Adipocyte (in vitro differentiated cells): ENCODE measurements around the gene POLE.

Experiments
- DNase-seq: peaks from one replicate; pipeline ENCODE4 v3.0.0-alpha.2; 2015; ENCODE audit warnings: low read depth
- H3K27me3 ChIP-seq: replicated peaks from 2 replicates; pipeline ENCODE4 v1.7.0; 2013; ENCODE audit warnings: mild to moderate bottlenecking, low read length, moderate library complexity; ENCODE audit not compliant: control insufficient read depth, insufficient read depth
- H3K36me3 ChIP-seq: 2 replicates; pipeline ENCODE4 v1.7.0; 2013; ENCODE audit warnings: low read length, mild to moderate bottlenecking, moderate library complexity; ENCODE audit not compliant: control insufficient read depth, insufficient read depth, severe bottlenecking
- H3K4me1 ChIP-seq: 2 replicates; pipeline ENCODE4 v1.7.0; 2013; ENCODE audit warnings: mild to moderate bottlenecking, low read length, moderate library complexity; ENCODE audit not compliant: control insufficient read depth, insufficient read depth
- H3K4me3 ChIP-seq: 2 replicates; pipeline ENCODE4 v1.7.0; 2013; ENCODE audit warnings: mild to moderate bottlenecking, low read length, moderate library complexity
- H3K9ac ChIP-seq: 2 replicates; pipeline ENCODE4 v1.7.0; 2013; ENCODE audit warnings: mild to moderate bottlenecking, low read length, moderate library complexity
- H3K9me3 ChIP-seq: 2 replicates; pipeline ENCODE4 v1.7.0; 2013; ENCODE audit warnings: mild to moderate bottlenecking, low read length, moderate library complexity; ENCODE audit not compliant: control insufficient read depth

POLE gene

DNA sequence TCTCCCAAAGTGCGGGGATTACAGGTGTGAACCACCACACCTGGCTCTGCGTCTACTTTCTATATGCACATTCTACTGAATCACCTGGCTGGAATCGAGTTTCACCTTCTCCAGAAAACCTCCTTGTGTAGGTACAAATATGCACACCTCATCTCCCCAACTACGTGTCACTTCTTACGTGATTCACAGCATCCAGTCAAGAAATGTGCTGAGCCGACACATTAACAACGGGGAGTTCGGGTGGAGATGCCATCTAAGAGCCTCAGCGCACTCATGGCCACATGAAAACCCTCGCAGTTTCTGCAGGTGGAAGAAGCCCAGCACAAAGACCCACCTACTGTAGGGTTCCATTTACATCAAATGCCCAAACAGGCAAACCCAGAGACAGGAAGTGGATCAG is 39.3 kb downstream of the POLE start:
- DNase-seq = no peak
- Histone ChIP-seq H3K4me1 (no peaks in the 10 kb centered on the region), H3K9me3 (no peaks in the 10 kb centered on the region), H3K9ac (no peak overlapping the region), H3K4me3 (no peak overlapping the region), H3K36me3 (peaks cover 48% of the 10 kb centered on the region), H3K27me3 (no peaks in the 10 kb centered on the region)

DNA sequence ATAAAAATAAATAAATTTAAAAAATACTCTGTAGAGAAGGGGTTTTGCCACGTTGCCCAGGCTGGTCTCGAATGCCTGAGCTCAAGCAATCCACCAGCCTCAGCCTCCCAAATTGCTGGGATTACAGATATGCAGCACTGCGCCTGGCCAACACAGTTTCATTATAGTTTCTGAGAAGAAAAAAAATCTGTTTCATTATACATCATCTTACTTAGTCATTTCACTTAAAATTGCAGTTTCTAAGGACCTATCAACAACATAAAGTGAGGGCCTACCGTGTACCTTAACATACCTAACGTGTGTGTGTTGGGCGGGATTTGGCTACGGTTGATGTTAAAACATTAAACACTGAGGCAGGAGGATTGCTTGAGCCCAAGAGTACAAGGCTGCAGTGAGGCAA is 40.3 kb downstream of the POLE start:
- Histone ChIP-seq H3K9me3 (no peaks in the 10 kb centered on the region), H3K36me3 (peaks cover 57% of the 10 kb centered on the region), H3K4me1 (no peaks in the 10 kb centered on the region), H3K27me3 (no peaks in the 10 kb centered on the region), H3K4me3 (no peak overlapping the region), H3K9ac (no peak overlapping the region)
- no peak for DNase-seq

DNA sequence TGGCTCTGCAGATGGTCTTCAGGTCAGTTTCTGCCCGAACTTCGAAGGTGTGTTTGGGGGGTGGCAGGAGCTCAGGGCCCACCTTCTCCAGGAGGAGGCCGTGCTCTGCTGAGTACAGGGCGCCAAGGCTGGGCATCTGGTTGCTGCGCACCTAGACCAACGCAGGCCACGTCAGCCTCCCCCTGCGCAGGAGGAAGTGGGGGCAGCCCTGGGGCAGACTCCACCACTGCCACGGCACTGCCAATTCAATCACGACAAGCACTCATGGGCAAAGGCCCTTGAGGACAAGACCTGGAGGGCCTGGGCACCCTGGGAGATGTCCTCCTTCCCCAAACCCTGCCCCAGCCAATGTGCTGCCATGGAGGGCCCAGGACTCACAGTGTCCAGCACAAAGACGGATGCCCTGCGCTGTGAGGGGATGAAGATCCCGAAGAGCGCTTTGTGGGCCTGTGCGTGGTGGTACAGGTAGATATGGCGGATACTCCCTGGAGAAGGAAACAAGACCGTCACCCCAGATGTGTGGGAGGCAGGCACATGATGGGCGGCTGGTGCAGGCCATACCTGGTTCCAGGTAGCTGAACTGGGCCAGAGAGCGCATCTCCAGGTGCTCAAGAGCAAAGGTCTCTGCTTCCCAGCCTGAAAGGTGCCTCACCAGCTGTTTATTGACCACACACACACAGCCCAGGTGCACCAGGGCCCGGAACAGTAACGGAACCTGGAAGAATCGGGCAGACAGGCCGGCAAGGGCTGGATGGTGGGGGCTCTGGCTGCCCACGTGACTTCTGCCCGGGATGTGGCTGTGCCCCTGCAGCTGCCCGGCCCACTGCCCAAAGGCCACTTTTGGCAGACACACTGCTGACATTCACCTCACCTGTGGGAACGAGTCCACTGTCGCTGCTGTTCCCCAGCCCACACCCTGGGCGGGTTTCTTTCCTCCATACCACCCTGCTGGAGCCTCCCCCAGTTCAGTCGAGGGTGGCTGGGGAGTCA is 44.0 kb downstream of the POLE start:
- peaks cover 12% of the 10 kb centered on the region for H3K4me1 ChIP-seq
- no peak overlapping the region for H3K9ac ChIP-seq
- peaks cover 48% of the 10 kb centered on the region for H3K36me3 ChIP-seq
- no peak for DNase-seq
- H3K4me3 ChIP-seq = no peak overlapping the region
- H3K27me3 ChIP-seq = no peaks in the 10 kb centered on the region
- H3K9me3 ChIP-seq = no peaks in the 10 kb centered on the region

DNA sequence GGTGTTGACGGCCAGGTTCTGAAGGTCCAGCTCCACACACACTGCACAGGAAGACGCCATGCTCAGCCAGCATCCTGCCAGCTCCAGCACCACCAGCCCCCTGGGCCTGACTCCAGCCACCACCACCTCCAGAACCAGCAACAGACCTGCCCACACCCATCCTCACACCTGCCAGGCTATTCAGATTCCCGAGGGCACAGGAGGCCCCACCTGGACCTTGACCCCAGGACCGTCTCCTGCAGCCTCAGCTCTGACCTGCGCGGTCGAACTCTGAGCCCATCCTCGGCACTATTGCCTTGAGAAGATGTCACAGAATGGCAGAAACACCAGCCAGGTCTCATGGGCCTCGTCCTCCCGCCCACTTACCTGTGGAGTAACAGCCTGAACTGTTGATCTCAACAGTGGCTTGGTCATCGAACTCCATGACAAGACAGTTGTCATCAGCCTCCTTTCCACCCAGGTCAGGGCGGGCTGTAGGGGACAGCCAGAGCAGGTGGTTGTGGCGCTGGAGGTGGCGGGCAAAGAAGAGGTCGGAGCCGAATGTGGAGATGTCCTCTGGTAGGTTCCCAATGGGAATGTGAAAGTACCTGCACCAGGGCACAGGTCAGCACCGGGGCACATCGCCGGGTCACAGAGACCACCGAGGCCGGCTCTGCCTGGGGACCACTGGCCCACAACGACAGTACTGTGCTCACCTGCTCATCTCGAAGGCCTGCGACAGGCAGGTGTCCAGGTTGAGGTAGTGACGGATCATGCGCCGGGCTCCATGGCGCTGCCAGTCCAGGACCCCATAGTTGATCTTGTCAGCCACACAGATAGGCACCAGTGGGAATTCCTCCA is 45.1 kb downstream of the POLE start:
- no peaks in the 10 kb centered on the region for H3K27me3 ChIP-seq
- H3K9ac ChIP-seq = no peak overlapping the region
- H3K4me1 ChIP-seq = peaks cover 18% of the 10 kb centered on the region
- H3K9me3 ChIP-seq = no peaks in the 10 kb centered on the region
- no peak overlapping the region for H3K4me3 ChIP-seq
- no peak for DNase-seq
- H3K36me3 ChIP-seq = peaks cover 43% of the 10 kb centered on the region

DNA sequence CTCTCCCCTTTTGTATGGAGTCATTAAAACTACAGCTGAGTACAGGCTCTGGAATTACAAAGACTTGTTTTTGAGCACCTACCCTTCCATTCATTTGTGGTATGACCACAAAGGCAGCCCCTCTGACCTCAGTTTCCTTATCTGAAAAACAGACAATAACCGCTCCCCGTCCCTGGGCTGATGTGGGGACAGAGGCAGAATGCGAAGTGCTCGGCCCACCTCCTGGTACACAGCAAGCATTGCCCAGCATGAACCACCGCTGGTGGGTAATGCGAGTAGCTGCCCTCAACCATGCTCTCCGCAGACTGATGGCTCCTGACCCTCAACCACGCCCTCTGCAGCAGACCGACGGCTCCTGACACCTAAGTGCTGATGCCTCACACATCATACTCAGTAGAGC is 46.2 kb downstream of the POLE start:
- no peaks in the 10 kb centered on the region for H3K9me3 ChIP-seq
- peaks cover 18% of the 10 kb centered on the region for H3K4me1 ChIP-seq
- H3K36me3 ChIP-seq = peaks cover 45% of the 10 kb centered on the region
- DNase-seq = no peak
- no peaks in the 10 kb centered on the region for H3K27me3 ChIP-seq
- H3K9ac ChIP-seq = no peak overlapping the region
- H3K4me3 ChIP-seq = no peak overlapping the region

DNA sequence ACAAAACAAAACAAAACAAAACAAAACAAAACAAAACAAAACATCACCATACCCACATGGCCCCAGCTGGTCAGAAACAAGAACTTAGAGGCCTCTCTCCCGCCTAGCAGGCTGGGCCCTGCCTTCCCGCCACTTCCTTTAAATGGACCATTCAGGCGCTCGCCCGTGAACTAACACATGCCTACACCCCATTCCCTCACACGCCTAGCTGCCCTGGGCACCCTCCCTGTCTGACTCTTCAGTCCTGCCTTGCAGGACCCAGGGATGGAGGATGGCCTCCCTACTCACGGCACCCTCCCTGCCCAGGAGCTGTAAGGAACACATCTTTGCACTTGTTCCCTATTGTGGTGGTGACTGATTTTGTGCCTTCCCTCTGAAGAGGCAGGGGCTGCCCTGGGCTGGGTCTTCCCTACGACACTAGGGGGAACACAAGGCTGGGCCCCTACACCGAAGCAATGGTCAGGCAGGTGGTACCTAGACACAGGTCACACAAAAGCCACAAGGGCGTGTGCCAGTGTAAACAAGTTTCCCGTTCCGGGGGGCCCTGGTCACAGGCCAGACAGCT is 47.1 kb downstream of the POLE start:
- Histone ChIP-seq H3K4me3 (no peak overlapping the region), H3K27me3 (no peaks in the 10 kb centered on the region), H3K4me1 (peaks cover 18% of the 10 kb centered on the region), H3K9ac (no peak overlapping the region), H3K36me3 (peaks cover 49% of the 10 kb centered on the region), H3K9me3 (no peaks in the 10 kb centered on the region)
- DNase-seq = no peak

DNA sequence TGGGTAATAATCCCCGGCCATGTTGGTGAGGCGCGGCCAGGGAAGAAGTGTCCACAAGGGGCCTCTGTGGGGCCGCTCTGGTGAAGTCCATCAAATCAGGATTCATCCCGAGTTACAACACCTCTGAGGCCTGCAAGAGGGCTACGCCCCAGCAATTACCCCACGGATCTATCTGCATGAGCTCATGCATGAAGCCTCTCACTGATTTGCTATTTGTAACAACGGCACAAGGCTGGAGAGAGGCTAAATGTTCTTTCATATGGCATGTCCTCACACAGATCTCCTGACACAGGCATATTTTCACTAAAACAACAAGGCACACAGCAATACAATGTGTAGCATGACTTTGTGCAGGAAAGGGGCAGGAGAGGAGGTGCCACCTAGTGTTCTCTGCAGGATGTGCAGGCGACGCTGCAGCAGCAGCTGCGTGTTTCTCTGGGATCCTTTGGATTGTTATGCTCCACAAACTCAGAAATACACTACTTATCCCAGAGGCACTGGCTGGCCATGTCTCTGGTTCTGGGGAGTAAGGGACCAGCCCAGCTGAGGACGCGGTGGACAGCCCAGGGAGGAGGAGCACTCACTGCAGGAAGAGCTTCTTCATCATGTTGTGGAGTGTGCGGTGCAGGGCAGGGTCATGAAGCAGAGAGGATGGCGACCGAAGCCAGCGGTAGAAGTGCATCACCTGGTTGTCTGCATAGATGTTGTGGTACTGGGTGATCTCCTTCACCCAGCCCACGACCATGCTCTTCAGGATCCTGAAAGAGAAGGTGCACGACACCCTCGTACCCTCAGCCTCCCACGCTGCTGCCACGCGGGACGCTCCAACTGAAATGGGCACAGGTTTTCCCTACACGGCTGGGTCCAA is 48.4 kb downstream of the POLE start:
- H3K9ac ChIP-seq = peak overlapping the region; percentile 61
- DNase-seq = peak; percentile 47
- H3K9me3 ChIP-seq = no peaks in the 10 kb centered on the region
- H3K4me1 ChIP-seq = peaks cover 18% of the 10 kb centered on the region
- H3K36me3 ChIP-seq = peaks cover 52% of the 10 kb centered on the region
- H3K27me3 ChIP-seq = no peaks in the 10 kb centered on the region
- no peak overlapping the region for H3K4me3 ChIP-seq

DNA sequence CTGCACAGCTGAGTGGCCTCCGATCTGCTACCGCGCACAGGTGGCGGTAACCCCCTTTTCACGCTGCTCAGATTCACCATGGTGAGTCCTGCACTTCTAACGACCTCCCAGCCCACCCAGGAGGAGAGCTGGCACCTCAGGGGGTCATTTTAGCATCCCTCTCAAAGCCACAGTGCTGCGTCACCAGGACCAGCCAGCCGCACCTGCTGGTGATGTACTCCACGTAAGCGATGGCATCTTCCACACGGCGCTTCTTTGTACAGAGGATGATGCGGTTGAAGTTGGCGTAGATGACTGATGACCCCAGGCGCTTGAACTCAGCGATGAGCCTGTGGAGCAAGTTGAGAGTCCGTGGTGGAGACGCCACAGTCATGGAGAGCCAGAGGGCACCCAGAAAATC is 49.3 kb downstream of the POLE start:
- Histone ChIP-seq H3K27me3 (no peaks in the 10 kb centered on the region), H3K4me3 (no peak overlapping the region), H3K36me3 (peaks cover 46% of the 10 kb centered on the region), H3K9me3 (no peaks in the 10 kb centered on the region), H3K4me1 (peaks cover 18% of the 10 kb centered on the region), H3K9ac (peak overlapping the region; percentile 31)
- DNase-seq = no peak

DNA sequence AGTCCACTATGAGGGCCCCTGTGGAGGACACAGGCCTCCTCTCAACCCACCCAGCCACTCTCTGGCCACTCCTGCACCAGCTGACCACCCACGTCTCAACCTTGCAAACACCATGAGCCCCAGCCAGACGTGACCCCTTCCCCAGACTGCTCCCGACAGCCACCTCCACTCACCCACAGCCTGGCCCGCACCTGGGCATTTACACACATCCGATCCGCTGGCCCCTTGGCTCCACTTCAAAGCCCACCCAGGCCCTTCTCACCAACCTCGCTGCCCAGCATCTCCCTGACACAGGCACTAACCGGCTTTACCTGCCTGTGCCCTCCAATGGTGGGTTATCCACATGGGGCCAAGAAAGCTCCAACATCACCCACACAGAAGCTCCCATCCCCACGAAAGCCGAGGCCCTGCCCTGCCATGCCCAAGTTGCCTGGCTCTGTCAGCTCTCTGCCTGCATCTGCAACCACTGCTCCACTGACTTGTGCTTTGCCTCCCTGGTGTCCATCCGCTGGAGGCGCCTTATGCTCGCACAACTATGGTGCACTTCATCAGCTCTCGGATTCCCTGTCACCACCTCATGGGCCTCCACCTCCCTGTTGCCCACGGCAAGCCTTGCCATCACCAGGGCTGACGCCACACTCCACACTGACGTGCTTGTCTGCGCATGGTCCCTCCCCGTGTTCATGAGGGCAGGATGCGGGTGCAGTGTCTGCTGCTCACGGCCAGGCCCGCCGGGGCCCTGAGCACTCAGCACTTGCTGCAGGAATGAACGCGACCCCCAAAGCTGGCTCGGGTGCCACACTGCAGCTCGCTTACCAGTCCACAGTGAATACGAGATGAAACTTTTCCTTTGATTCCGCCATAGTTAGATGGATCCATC is 51.8 kb downstream of the POLE start:
- no peak for DNase-seq
- Histone ChIP-seq H3K9me3 (no peaks in the 10 kb centered on the region), H3K4me3 (no peak overlapping the region), H3K36me3 (peaks cover 42% of the 10 kb centered on the region), H3K27me3 (no peaks in the 10 kb centered on the region), H3K9ac (no peak overlapping the region), H3K4me1 (peaks cover 18% of the 10 kb centered on the region)

DNA sequence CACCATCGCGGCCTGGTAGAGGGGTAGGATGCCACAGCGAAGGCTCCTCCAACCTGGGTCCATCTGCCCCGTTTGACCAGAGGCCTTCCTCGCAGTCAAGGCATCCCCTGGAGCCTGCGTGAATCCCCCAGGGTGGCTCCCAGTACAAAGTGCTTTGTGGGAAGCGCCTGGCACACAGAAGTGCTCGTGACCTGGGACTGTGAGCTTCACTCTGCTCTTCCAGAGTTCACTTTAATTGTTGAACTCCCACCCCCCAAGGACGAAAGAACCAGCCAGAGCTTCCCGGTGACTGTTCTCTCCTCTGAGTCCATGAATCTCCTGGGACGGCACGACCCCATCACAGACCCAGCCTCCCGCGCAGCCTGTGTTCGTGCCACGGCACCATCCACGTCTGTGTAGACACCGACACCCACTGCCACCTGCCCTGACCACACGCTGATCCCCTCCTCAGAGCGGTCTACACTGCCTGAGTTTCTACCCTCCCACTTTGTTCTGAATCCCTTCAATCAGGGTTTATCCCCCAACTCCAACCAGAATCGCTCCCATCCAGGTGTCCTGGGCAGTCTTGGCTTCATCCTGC is 52.6 kb downstream of the POLE start:
- H3K4me1 ChIP-seq = peaks cover 18% of the 10 kb centered on the region
- no peak overlapping the region for H3K4me3 ChIP-seq
- no peaks in the 10 kb centered on the region for H3K27me3 ChIP-seq
- no peak overlapping the region for H3K9ac ChIP-seq
- peaks cover 49% of the 10 kb centered on the region for H3K36me3 ChIP-seq
- no peak for DNase-seq
- H3K9me3 ChIP-seq = no peaks in the 10 kb centered on the region
